H54 (cell line): ENCODE results near the gene PAOX.

Experiments
- DNase-seq: peaks from one replicate; pipeline ENCODE4 v3.0.0; 2011; ENCODE audit warnings: low spot score, mixed read lengths; ENCODE audit not compliant: insufficient read length
- FAIRE-seq: peaks from 3 replicates; lab custom pipeline; 2011; peaks lifted over from hg19 to GRCh38; lab: Jason Lieb, UNC
- POLR2A ChIP-seq: IDR thresholded peaks from 2 replicates; pipeline ENCODE4 v1.6.1; 2011; ENCODE audit warnings: low read depth, mild to moderate bottlenecking, low read length

PAOX gene

DNA sequence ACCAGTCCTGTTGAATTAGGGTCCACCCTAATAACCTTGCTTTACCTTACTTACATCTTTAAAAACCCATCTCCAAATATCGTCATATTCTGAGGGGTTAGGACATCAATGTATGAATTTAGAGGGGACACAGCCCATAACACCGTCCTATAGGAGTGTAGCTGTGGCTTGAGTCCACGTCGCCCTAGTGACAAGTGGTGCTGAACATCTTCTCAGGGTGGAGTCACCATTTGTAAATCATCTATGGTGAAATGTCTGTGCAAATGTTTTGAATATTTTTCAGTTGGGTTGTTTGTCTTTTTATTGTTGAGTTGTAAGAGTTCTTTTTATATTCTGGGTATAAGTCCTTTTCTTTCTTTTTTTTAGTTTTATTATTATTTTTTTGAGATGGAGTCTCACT, 37.1 kb upstream of the PAOX start:
- FAIRE-seq, result no peak

DNA sequence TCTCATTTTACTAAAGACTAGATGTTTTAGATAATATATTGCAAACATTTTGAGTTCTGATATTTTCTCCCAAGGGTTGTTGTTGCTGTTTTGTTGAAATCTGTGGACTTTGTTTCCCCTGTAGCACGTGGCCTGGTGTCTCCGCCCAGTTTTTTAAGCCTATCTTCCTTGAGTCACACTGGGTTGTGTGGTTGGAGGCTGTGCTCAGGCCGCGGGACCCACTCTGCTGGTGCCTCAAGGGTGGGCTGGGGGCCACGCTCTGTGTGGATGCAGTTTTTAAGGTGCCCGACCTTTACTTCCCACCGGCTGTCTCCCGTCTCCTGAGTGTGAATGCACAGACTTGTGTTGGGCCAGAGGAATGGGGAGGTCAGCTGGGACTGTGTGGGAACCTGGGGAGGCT, 36.1 kb upstream of the PAOX start:
- FAIRE-seq (no peak), DNase-seq (no peak)
- no peak for TF ChIP-seq POLR2A

More for the DNA sequence above, 37.1 kb upstream of the PAOX start:
- no peak for TF ChIP-seq POLR2A
- no peak for DNase-seq

- no peak for TF ChIP-seq POLR2A
- FAIRE-seq (no peak), DNase-seq (no peak)
Measured at GRCh38 chr10:133343558-133343957, 35.5 kb upstream of the PAOX start.

GRCh38 chr10:133344236-133344635, 34.8 kb upstream of the PAOX start:
- FAIRE-seq (no peak), DNase-seq (no peak)
- no peak for TF ChIP-seq POLR2A

GRCh38 chr10:133346413-133346812, 32.6 kb upstream of the PAOX start:
- no peak for TF ChIP-seq POLR2A
- no peak for DNase-seq
- FAIRE-seq, result no peak

DNA sequence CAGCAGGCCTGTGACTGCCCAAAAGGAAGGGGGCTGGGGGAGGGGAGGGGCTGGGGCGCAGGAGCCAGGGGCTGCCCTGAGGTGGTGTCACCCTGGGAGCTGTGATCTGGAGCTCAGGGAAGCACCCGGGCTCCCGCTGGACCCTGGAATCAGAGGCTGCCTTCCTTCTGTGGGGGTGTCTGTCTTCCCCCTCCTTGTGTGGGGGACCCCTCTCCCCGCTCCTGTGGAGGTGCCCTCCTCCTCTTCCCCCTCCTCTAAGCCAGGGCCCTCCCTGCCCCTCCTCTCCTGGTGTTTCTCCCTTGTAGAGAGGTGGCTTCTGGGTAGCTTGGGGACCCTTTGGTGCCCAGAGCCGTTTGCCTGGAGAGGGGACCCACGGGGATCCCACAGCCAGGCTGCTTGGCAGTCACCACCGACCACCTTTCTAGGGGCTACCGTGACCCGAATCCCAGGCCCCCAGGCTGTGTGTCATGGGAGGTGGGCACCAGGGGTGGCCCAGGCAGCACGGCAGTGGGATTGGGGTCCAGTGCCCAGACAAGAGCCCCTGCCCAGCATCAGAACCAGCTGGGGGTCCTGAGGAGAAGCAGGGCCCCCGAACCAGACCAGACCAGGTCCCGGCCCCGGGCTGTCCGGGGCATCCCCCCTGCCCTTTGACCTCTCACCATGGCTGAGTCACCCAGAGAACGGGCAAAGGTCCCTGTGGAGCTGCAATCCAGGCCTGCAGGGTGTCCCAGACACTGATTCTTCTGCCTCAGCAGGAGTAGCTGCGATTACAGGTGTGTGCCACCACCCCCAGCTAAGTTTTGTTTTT, 31.1 kb upstream of the PAOX start:
- DNase-seq, result no peak
- no peak for FAIRE-seq
- TF ChIP-seq POLR2A, result no peak

DNA sequence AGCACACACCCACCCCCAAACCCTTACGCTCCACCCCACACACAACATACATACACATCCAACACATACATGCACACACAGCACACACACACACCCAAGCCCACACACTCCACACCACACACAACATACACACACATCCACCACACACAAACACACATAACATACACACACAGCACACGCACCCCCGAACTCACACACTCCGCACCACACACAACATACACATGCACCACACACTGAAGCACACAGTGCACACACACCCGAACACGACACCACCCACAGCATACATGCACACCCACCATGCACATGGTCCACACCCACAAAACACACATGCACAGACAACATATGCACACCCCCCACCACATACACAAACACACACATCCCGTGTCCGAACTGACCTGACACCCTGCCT, 29.9 kb upstream of the PAOX start:
- FAIRE-seq, result no peak
- DNase-seq, result no peak

DNA sequence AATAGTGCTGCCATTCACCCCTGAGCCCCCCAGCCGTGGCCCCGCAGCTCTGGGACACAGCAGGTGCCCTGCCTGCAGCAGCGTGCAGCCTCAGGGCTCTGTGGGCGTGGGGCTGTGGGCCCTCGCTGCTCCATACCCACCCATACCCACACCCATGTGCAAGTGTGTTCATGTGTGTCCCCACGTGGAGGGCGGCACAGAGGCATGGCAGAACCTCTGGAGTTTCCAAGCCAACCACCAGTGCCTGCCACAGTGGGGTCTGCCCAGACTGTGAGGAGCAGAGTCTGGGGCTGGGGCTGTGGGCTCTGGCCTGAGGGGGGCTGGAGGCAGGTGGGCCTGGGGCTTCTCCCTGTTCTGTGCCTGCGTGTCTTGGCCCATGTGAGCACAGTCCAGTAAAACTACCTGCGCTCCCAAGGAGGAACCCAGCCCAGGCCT, 29.5 kb upstream of the PAOX start:
- FAIRE-seq, result no peak
- TF ChIP-seq POLR2A, result no peak
- no peak for DNase-seq

More for the DNA sequence above, 29.9 kb upstream of the PAOX start:
- TF ChIP-seq POLR2A, result no peak

DNA sequence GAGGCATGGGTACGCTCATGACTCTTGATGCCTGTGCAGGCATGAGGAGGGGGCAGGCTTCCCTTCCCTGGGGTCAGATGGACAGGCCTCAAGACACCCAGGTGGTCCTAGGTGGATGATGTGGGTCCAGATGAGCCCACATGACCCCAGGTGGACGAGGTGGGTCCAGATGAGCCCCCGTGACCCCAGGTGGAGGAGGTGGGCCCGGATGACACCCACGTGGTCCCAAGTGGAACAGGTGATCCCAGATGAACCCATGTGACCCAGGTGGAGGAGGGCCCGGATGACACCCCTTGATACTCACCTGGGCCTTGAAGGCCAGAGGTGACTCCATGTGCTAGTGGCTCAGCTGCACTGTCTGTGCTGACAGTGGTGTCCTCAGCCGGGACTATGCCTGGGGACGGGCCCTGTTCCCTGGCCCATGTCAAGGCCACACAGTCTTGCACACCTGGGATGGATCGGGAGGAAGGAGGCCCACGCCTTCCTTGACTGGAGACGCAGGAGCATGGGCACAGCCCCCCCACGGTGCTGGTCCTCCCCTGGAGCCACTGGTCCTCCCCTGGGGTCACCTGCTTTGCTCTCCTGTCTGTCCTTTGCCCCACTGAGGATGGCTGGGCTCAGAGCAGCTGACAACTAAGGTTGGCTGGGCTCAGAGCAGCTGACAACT, 28.6 kb upstream of the PAOX start:
- FAIRE-seq (no peak), DNase-seq (no peak)
- TF ChIP-seq POLR2A, result no peak

- TF ChIP-seq POLR2A, result no peak
- FAIRE-seq (no peak), DNase-seq (no peak)
Measured at GRCh38 chr10:133350950-133351329, 28.1 kb upstream of the PAOX start.

GRCh38 chr10:133351408-133352318, 27.4 kb upstream of the PAOX start:
- no peak for TF ChIP-seq POLR2A
- DNase-seq, result no peak
- no peak for FAIRE-seq

DNA sequence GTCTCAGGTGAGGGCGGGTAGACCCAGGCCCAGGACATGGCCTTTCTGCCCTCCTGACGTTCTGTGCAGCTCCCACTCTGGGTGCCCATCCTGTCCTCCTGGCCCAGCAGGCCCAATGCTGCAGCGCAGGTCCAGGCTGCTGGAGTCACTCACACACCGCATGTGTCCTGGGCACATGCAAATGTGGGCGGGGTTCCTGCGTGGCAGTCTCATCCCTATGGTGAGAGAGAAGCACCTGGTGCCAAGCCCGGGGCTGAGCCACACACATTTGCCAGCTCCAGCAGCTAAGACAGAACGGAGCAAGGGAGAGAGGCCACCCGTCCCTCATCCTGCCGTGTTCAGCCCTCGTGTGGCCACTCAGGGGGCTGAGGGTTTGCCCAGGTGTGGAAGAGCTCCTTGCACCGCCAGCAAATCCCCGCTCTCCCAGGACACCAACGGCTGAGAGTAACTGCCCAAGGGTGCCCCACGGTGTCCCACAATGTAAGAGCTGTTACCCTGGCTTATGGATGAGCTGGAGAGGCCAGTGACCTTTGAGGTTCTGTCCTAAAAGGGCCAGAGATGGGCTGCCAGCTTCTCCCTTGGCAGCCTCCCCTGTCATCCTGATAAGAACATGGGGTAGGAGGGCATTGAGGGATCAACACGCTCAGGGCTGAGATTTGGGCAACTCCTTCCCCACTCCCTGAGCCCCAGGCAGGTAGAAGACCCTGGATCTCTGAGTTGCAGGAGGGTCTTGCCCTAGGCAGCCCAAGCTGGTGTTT, 25.7 kb upstream of the PAOX start:
- FAIRE-seq (no peak), DNase-seq (no peak)
- TF ChIP-seq POLR2A, result no peak

- FAIRE-seq, result no peak
- no peak for TF ChIP-seq POLR2A
- no peak for DNase-seq
Measured at GRCh38 chr10:133353988-133354605, 25.0 kb upstream of the PAOX start.
